HG03103 (cell line): ENCODE data around the gene SELENOK.
"Not testable (repeated sequence)": the region's sequence is repeated elsewhere in the genome, so short reads cannot be mapped to it uniquely, and the experiment has no call there.

ENCODE experiments used
- ATAC-seq: cut with Tn5 transposase; IDR thresholded peaks from one replicate; pipeline ENCODE4 v1.9.1; 2021; ENCODE audit warnings: low read depth; ENCODE audit not compliant: unreplicated experiment

The SELENOK gene

DNA sequence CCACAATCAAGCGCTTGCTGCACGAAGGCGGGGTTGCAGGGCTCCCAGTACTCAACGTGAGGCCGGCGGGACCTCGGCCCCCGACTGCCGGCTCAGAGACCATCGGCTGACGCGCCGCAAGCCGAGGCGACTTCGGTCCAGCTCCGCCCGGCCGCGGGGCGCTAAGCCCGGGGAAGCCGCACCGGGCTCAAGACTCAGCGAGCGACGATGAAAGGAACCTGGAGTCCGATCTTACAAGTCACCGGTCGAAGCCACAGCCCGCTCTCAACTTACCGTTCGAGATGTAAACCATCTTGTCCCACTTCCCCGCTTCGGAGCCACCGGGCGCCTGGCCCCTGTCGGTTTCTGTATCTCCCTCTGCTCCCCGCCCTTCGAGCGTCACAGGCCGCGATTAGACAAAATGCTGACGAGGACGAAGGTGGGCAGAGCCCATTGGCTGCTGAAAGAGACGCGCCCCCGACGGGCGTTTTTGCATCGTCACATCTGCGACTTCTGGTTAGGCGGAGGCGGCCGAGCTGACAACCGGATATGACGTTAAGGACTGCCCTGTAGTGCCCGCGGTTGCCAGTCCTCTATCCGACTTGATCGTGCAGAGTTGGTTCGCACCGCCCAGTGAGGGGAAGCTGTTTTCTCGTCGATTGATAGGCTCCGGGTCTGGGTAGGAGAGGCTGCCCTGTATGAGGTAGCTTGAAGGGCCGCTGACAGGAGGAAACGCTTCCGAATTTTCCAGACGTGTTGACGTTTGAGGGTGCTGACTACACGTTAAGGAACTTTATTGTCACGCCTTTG is at the start of gene SELENOK:
SELENOK (minus strand) TSS at position 363 of the 789 bp plus-strand sequence.
- ATAC-seq = peak; percentile 94

DNA sequence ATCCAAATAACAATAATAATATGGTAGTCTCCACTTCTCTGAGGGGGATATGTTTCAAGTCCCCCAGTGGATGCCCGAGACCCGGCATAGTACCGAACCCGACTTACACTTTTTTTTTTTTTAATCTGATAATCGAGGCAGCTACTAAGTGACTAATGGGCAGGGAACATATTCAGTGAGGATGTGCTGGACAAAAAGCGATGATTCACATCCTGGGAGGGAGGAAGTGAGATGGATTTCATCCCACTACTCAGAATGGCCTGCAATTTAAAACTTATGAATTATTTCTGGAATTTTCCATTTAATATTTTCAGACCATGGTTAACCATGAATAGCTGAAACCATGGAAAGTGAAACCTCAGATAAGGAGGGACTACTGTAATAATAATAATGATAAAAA is 49.5 kb upstream of the SELENOK start:
- ATAC-seq = no peak

DNA sequence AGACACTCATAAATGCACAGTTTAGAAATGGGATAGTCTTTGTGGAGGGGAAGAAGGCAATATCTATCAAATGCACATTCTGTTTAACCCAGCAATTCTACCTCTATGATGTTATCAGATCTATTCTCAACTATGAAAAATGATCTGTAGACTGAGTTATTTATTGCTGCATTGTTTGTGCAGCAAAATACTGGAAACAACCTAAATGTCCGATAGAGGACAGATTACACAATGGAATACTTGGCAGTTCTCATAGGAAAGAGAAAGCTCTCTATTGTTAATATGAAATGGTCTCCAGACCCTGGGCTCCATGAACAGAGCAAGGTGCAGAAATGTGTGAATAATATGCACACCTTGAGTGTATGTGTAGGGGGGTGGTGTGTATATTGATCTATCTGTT is 49.0 kb upstream of the SELENOK start:
- ATAC-seq = no peak

DNA sequence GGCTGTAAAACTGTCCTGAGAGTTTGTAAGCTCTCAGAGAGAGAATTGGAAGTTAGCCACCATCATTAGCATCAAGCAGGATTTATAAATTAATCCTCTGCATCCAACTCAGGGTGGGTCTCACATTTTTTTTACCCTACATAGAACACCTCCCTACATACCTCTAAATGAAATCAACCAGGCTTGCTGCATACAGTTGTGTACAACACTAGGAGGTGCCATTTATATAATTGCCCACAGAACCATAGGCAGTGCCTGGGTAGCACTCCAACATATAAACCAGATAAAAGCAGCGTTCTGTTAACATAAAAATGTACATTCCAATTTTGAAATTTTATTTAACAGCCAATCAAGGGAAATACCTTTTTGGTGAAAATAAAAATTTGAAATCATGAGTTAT is 48.2 kb upstream of the SELENOK start:
- no peak for ATAC-seq

GRCh38 chr3:53939086-53939582 is 47.5 kb upstream of the SELENOK start:
- no peak for ATAC-seq

GRCh38 chr3:53938645-53939044 is 47.0 kb upstream of the SELENOK start:
- ATAC-seq = no peak

GRCh38 chr3:53936347-53936746 is 44.7 kb upstream of the SELENOK start:
- ATAC-seq = no peak

DNA sequence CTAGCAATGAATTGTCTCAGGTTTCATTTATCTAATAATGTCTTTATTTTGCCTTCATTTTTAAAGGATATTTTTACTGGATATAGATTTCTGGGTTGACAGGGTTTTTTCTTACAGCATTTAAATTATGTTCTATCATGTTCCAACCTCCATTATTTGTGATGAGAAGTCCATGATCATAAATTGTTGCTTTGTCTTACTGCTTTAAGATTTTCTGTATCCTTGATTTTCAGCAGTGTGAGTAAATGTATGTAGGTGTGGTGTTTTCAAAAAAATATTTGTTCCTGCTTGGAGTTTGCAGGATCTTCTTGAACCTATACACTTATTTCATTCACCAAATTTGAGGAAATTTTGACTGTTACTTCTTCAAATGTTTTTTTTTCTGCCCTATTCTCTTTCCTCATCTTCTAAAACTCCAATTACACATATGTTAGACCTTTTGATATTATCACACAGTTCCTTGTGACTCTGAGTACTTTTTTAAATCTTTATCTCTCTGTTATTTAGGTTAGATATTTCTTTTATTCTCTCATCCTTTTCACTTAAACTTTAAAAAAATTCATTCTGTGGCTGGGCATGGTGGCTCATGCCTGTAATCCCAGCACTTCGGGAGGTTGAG is 43.7 kb upstream of the SELENOK start:
- no peak for ATAC-seq

- not testable (repeated sequence) for ATAC-seq
Observed at GRCh38 chr3:53927208-53927872, 35.7 kb upstream of the SELENOK start.

GRCh38 chr3:53921296-53921695 is 29.6 kb upstream of the SELENOK start:
- ATAC-seq = no peak

DNA sequence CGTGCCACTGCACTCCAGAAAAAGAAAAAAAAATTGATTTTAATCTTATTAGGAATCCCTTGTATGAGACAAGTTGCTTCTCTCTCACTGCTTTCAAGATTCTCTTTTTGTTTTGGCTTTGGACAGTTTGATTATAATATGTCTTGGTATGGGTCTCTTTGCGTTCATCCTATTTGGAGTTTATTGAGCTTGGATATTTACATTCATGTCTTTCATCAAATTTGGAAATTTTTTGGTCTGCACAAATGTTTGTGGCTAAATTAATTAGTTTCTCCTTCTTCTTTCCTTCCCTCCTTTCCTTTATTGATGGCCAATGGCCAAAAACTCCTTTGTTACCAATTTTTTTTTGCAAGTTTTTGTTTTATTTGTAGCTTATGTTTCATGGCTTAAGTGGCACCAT is 28.1 kb upstream of the SELENOK start:
- ATAC-seq = no peak

- ATAC-seq = no peak
Observed at GRCh38 chr3:53913401-53913800, 21.7 kb upstream of the SELENOK start.

DNA sequence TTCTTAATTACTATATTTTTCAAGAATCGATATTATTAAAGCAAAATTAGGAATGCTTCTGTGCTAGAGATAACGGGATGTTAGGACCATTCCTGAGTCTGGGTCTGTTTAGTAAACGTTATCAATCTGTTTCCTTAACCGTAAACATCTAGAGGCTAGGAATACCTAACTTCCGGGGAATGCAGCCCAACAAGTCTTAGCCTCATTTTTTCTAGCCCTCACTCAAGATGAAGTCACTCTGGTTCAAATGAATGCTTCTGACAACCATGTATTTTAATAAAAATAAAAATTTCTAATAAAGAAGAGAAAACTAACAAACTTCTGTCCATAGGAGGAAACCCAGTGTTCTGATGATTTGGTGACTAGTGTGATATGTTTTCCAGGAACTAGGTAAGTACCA is 11.1 kb upstream of the SELENOK start:
- ATAC-seq = no peak

- ATAC-seq = no peak
Observed at GRCh38 chr3:53902067-53902466, 10.4 kb upstream of the SELENOK start.

DNA sequence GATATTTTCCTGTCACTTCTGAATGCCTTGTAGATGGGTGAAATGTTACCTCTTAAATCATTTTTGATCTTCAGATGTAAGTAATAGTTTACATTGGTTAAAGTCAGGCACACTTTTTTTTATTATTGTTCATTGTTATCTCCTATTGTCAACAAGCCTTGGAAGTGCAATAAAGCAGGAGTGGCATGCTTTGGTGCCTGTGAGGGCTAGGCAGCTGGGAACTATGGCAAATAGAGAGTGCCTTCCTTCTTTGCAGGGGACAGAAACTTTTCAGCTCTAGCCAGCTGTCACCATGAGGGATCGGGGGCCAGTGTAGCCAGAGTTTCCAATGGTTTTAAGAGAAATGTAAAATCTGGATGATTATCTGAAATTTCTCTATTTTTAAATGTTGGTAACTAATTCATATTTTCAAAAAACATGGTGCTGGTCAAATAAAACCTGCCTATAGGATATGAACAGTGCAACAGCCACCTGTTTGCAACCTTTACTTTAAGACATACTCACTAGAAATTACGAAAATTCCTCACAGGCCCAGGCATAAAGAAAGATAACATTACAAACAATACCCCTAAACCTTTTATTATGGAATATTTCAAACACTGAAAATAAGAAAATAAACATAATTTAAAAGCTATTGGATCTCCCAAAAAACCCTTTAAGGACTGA is 9.1 kb upstream of the SELENOK start:
- ATAC-seq = no peak

DNA sequence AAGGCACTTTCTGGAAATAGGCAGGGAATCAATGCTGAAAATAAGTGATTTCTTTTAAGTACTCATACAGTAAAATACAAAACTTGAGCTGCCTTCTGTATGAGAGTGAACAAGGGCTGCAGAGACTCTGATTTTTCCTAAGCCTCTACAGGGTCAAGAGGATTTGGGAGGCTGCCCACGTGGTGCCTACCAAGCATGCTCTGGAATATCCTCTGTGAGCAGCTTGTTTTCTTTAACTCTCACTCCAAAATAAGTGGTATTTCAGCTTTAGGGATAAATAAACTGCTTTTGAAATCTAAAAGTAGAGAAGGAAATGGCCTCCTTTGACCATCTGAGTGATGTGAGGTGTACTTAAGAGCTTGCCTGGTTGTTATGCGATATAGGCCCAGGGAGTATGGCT is 8.1 kb upstream of the SELENOK start:
- ATAC-seq = no peak

DNA sequence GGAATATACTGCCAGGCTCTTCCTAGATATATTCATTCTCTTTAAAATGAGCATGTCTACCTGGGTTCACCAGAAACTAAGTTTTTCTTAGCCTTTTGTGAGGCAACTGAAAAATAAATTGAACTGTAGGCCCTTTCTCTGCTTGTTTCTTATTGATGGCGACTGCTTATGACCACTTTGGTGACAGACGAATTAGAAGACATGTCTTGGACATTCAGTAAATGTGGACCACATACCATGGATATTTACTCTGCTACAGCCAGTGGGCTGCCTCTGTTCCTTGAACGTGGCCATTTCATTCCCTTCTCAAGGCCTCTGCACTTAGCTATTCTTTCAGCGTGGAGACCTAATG is 603 bp upstream of the SELENOK start:
- ATAC-seq = no peak

DNA sequence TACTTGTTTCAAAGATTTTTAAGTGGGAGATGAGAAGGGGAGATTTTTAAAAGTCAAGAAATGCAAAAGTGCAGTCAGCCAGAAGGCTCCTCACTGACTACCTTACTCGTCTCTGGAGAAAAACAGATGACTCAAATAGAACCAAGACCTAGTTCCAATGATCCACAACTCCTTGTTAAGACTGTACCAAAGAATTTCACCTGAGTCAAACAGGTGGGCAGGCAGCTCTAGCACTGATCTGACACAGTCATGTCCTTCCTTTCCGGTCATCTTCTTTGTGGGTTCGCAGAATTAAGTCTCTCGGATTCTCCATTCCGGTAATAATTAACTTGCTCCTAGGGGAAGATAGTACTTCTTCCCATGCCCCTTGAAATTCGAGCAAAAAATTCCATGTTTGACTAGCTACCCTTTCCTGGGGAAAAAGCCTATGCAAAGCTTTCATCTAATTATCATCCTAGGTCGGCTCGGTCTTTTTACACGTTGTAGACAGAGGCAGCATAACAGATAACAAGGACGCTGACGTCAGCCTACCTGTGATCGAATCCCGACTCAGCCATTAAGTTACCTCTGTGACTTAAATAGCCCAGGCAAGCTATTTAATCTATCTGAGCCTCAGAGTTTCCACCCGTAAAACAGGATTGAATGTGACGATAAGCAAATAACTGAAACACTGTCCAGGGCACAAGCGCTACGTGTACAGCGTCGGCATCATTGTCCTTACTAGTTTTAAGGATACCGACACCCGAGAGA is 758 bp downstream of the SELENOK start:
- no peak for ATAC-seq

DNA sequence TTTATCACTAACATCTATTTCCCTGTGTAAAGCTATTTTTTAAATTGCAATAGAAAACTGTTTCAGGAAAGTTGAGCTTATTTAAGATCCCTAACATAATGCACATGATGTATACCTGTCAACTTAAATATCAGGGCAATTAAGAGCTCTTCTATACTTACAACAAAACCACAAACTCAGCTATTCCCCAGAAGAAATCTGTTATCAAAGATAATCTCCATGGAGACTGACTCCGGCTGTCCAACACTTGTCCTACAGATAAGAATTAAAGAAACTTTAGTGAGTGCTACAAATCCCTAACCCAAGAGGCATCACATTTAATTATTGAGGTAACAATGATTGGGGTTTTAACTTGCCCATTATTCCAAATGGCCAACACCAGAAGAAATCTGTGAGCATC is 3.4 kb downstream of the SELENOK start:
- ATAC-seq = no peak

- no peak for ATAC-seq
Observed at GRCh38 chr3:53887446-53887845, 4.2 kb downstream of the SELENOK start.
